Measurements from ENCODE around the gene MRPL58.

MRPL58 gene

DNA sequence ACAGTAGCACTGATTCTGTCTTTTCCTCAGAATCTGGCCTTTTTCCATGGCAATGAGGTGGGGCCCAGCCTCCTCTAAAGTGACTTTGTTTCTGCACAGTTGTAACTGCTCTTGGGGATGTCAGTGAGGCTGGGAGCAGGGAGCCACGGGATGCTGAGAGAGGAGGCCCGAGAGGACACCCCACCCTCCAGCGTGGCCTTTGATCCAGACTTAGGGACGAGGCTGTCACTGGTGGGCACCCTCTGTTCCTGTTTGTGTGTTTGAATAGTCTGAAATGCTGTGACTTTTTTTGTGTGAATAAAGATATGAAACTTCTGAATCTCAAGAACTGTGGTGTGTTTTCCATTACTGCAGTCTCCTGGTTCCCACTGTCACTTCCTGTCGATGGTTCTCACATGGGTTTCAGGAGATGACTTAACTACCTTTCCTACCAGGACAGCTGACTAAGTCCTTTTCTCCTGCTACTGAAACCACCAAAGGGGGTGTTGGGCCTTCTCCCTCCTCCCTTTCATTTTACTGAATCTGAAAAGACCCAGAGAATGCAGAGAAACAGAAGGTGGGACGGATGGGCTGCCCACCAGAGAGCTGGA is 53.2 kb downstream of the MRPL58 start:
- Histone ChIP-seq H3K14ac (ENCODE audit: low read length) (no peak overlapping the region), H3K27me3 (ENCODE audit: insufficient read depth, low read length) (no peaks in the 10 kb centered on the region), H2AK5ac (ENCODE audit: low read length) (no peak overlapping the region), H4K12ac (ENCODE audit: low read depth, low read length) (no peak overlapping the region), H2AFZ (ENCODE audit: insufficient read depth, low read length, poor library complexity) (no peak overlapping the region), H2BK12ac (ENCODE audit: low read length) (no peak overlapping the region), H3K79me2 (ENCODE audit: control insufficient read depth, insufficient read depth, low read length, poor library complexity) (no peaks in the 10 kb centered on the region), H3K23ac (ENCODE audit: low read length) (no peak overlapping the region), H3K4ac (ENCODE audit: low read depth, low read length) (no peak overlapping the region), H3K4me2 (ENCODE audit: low read length) (no peak overlapping the region), H3K27ac (ENCODE audit: low read depth, low read length) (no peak overlapping the region), H4K8ac (ENCODE audit: low read depth, low read length) (no peak overlapping the region), H3K9me3 (ENCODE audit: insufficient read depth, low read depth, low read length) (no peaks in the 10 kb centered on the region), H3K4me1 (ENCODE audit: control insufficient read depth in 1 of 2, insufficient read depth in 2 of 2, low read length in 2 of 2) (no peaks in the 10 kb centered on the region), H3K4me3 (ENCODE audit: low read depth, low read length) (no peak overlapping the region), H3K36me3 (ENCODE audit: control insufficient read depth in 1 of 2, insufficient read depth in 2 of 2, low read length in 2 of 2) (peaks cover 37 to 44% of the 10 kb centered on the region in 2 experiments), H2BK5ac (ENCODE audit: low read depth, low read length, poor library complexity) (no peak overlapping the region), H4K91ac (ENCODE audit: low read depth, low read length) (no peak overlapping the region), H2BK120ac (ENCODE audit: insufficient read depth, low read length, poor library complexity) (no peak overlapping the region), H3K79me1 (ENCODE audit: low read length) (no peaks in the 10 kb centered on the region), H3K9ac (ENCODE audit: low read length) (no peak overlapping the region), H3K18ac (ENCODE audit: low read length) (no peak overlapping the region)
- DNase-seq = no peak
- WGBS (ENCODE audit: extremely low coverage, insufficient coverage, insufficient read length) = no CpG with 5 or more reads among the region's 6 CpGs

- H3K27me3 ChIP-seq (ENCODE audit: insufficient read depth, low read length) = no peaks in the 10 kb centered on the region
- no peak overlapping the region for H3K9ac ChIP-seq (ENCODE audit: low read length)
- no peak overlapping the region for H2BK5ac ChIP-seq (ENCODE audit: low read depth, low read length, poor library complexity)
- H3K9me3 ChIP-seq (ENCODE audit: insufficient read depth, low read depth, low read length) = no peaks in the 10 kb centered on the region
- H3K4me2 ChIP-seq (ENCODE audit: low read length) = no peak overlapping the region
- peak in 1 of 2 donors; percentile 54 for DNase-seq
- no peak overlapping the region for H3K18ac ChIP-seq (ENCODE audit: low read length)
- H3K4me3 ChIP-seq (ENCODE audit: low read depth, low read length) = no peak overlapping the region
- no peaks in the 10 kb centered on the region for H3K79me2 ChIP-seq (ENCODE audit: control insufficient read depth, insufficient read depth, low read length, poor library complexity)
- H4K8ac ChIP-seq (ENCODE audit: low read depth, low read length) = no peak overlapping the region
- no peak overlapping the region for H2AK5ac ChIP-seq (ENCODE audit: low read length)
- H3K4ac ChIP-seq (ENCODE audit: low read depth, low read length) = no peak overlapping the region
- no peak overlapping the region for H2BK120ac ChIP-seq (ENCODE audit: insufficient read depth, low read length, poor library complexity)
- peaks cover 21 to 26% of the 10 kb centered on the region in 2 experiments for H3K36me3 ChIP-seq (ENCODE audit: control insufficient read depth in 1 of 2, insufficient read depth in 2 of 2, low read length in 2 of 2)
- no peak overlapping the region for H3K27ac ChIP-seq (ENCODE audit: low read depth, low read length)
- no CpG with 5 or more reads among the region's 4 CpGs for WGBS (ENCODE audit: extremely low coverage, insufficient coverage, insufficient read length)
- H3K14ac ChIP-seq (ENCODE audit: low read length) = no peak overlapping the region
- no peak overlapping the region for H3K23ac ChIP-seq (ENCODE audit: low read length)
- no peaks in the 10 kb centered on the region for H3K79me1 ChIP-seq (ENCODE audit: low read length)
- no peaks in the 10 kb centered on the region for H3K4me1 ChIP-seq (ENCODE audit: control insufficient read depth in 1 of 2, insufficient read depth in 2 of 2, low read length in 2 of 2)
- H4K12ac ChIP-seq (ENCODE audit: low read depth, low read length) = no peak overlapping the region
- H2BK12ac ChIP-seq (ENCODE audit: low read length) = no peak overlapping the region
- H4K91ac ChIP-seq (ENCODE audit: low read depth, low read length) = no peak overlapping the region
- no peak overlapping the region for H2AFZ ChIP-seq (ENCODE audit: insufficient read depth, low read length, poor library complexity)
These were observed 55.4 kb downstream of the MRPL58 start for GRCh38 chr17:75067856-75068255.

DNA sequence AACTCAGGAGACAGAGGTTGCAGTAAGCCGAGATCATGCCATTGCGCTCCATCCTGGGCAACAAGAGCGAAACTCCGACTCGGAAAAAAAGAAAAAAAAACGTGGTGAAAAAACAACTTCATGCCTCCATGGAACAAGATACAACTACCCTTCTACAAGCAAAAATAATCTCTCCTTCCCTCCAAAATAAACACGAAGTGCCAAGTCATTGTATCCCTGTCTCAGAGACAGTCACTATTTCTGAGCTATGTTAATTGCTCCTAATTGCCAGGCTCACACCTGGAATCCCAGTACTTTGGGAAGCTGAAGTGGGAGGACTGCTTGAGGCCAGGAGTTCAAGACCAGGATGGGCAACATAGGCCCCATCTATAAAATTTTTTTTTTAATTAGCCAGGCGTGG is 56.3 kb downstream of the MRPL58 start:
- H3K9me3 ChIP-seq (ENCODE audit: insufficient read depth, low read depth, low read length) = no peaks in the 10 kb centered on the region
- no peak overlapping the region for H3K4me2 ChIP-seq (ENCODE audit: low read length)
- H4K12ac ChIP-seq (ENCODE audit: low read depth, low read length) = no peak overlapping the region
- H3K18ac ChIP-seq (ENCODE audit: low read length) = no peak overlapping the region
- no peak overlapping the region for H3K9ac ChIP-seq (ENCODE audit: low read length)
- H3K4me1 ChIP-seq (ENCODE audit: control insufficient read depth in 1 of 2, insufficient read depth in 2 of 2, low read length in 2 of 2) = no peaks in the 10 kb centered on the region
- no peak overlapping the region for H3K27ac ChIP-seq (ENCODE audit: low read depth, low read length)
- no peak overlapping the region for H2BK5ac ChIP-seq (ENCODE audit: low read depth, low read length, poor library complexity)
- H3K23ac ChIP-seq (ENCODE audit: low read length) = no peak overlapping the region
- no peaks in the 10 kb centered on the region for H3K79me1 ChIP-seq (ENCODE audit: low read length)
- H2BK12ac ChIP-seq (ENCODE audit: low read length) = no peak overlapping the region
- H3K36me3 ChIP-seq (ENCODE audit: control insufficient read depth in 1 of 2, insufficient read depth in 2 of 2, low read length in 2 of 2) = peaks cover 12 to 17% of the 10 kb centered on the region in 2 experiments
- no peaks in the 10 kb centered on the region for H3K79me2 ChIP-seq (ENCODE audit: control insufficient read depth, insufficient read depth, low read length, poor library complexity)
- no peak overlapping the region for H2BK120ac ChIP-seq (ENCODE audit: insufficient read depth, low read length, poor library complexity)
- H2AFZ ChIP-seq (ENCODE audit: insufficient read depth, low read length, poor library complexity) = no peak overlapping the region
- no peak overlapping the region for H3K14ac ChIP-seq (ENCODE audit: low read length)
- DNase-seq = no peak
- no peak overlapping the region for H2AK5ac ChIP-seq (ENCODE audit: low read length)
- no peak overlapping the region for H4K91ac ChIP-seq (ENCODE audit: low read depth, low read length)
- no peak overlapping the region for H3K4ac ChIP-seq (ENCODE audit: low read depth, low read length)
- H4K8ac ChIP-seq (ENCODE audit: low read depth, low read length) = no peak overlapping the region
- no CpG with 5 or more reads among the region's 8 CpGs for WGBS (ENCODE audit: extremely low coverage, insufficient coverage, insufficient read length)
- H3K4me3 ChIP-seq (ENCODE audit: low read depth, low read length) = no peak overlapping the region
- no peaks in the 10 kb centered on the region for H3K27me3 ChIP-seq (ENCODE audit: insufficient read depth, low read length)

- Histone ChIP-seq H2BK120ac (ENCODE audit: insufficient read depth, low read length, poor library complexity) (no peak overlapping the region), H2BK12ac (ENCODE audit: low read length) (no peak overlapping the region), H3K23ac (ENCODE audit: low read length) (no peak overlapping the region), H3K79me1 (ENCODE audit: low read length) (no peaks in the 10 kb centered on the region), H4K12ac (ENCODE audit: low read depth, low read length) (no peak overlapping the region), H2BK5ac (ENCODE audit: low read depth, low read length, poor library complexity) (no peak overlapping the region), H3K9ac (ENCODE audit: low read length) (no peak overlapping the region), H3K27me3 (ENCODE audit: insufficient read depth, low read length) (no peaks in the 10 kb centered on the region), H4K91ac (ENCODE audit: low read depth, low read length) (no peak overlapping the region), H3K4ac (ENCODE audit: low read depth, low read length) (no peak overlapping the region), H3K4me2 (ENCODE audit: low read length) (no peak overlapping the region), H2AFZ (ENCODE audit: insufficient read depth, low read length, poor library complexity) (no peak overlapping the region), H3K14ac (ENCODE audit: low read length) (no peak overlapping the region), H3K4me1 (ENCODE audit: control insufficient read depth in 1 of 2, insufficient read depth in 2 of 2, low read length in 2 of 2) (no peaks in the 10 kb centered on the region), H4K8ac (ENCODE audit: low read depth, low read length) (no peak overlapping the region), H3K18ac (ENCODE audit: low read length) (no peak overlapping the region), H3K79me2 (ENCODE audit: control insufficient read depth, insufficient read depth, low read length, poor library complexity) (no peaks in the 10 kb centered on the region), H3K27ac (ENCODE audit: low read depth, low read length) (no peak overlapping the region), H3K4me3 (ENCODE audit: low read depth, low read length) (no peak overlapping the region), H3K36me3 (ENCODE audit: control insufficient read depth in 1 of 2, insufficient read depth in 2 of 2, low read length in 2 of 2) (peaks cover 2 to 7% of the 10 kb centered on the region in 2 experiments), H2AK5ac (ENCODE audit: low read length) (no peak overlapping the region), H3K9me3 (ENCODE audit: insufficient read depth, low read depth, low read length) (no peaks in the 10 kb centered on the region)
- no peak for DNase-seq
- WGBS (ENCODE audit: extremely low coverage, insufficient coverage, insufficient read length) = no CpG with 5 or more reads among the region's 2 CpGs
These were observed 57.3 kb downstream of the MRPL58 start for GRCh38 chr17:75069783-75070182.
